ENCODE data around the gene SLC44A1. TPM values are rescaled to one million over a fixed set of nuclear protein-coding genes. Genes with fewer than 3 reads are reported as not detected.
A peak's percentile ranks its signal among the peaks of the same experiment; 100 is the strongest.

The SLC44A1 gene
- total RNA-seq, 2 donors from 2014 or later, result 22.2 to 27.1 TPM

DNA sequence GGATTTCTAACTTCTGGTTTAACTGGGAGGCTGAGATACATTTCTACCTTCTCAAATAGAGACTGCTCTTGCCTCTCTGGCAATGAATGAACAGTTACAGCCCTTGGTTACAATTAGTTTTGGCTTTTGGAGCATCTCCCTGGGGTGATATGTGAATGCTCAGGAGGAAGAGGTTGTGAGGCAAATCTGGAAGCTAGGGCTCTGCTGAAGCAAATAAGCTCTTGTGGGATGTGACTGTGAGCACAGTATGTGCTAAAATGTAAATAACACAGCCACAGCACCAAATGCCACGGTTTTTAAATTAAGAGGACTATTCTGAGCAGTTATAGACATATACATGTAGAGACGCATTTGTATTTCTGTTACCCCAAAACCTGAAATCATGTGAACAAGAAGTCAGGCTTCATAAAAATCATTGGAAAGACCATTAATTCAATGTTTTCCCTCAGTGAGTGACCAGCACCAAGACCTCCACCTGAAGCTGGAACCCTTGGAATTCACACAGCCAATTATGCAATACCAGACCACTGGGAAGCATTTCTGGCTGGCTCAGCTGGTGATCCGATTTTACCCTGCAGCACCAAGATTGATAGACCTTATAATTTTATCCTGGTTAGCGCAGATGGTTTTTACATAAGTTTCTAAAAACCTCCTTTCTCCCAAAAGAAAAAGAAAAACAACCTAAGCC, 3.0 kb upstream of the SLC44A1 start:
- DNase-seq (ENCODE audit: low spot score), result no peak
- WGBS, result 63% methylated on average over 4 of the region's 4 CpGs
- no peak overlapping the region for H3K27ac ChIP-seq
- H3K36me3 ChIP-seq, result no peaks in the 10 kb centered on the region
- no peak for TF ChIP-seq POLR2AphosphoS5 (IDR thresholded peaks at IDR 0.05)
- TF ChIP-seq, protein P1, sequence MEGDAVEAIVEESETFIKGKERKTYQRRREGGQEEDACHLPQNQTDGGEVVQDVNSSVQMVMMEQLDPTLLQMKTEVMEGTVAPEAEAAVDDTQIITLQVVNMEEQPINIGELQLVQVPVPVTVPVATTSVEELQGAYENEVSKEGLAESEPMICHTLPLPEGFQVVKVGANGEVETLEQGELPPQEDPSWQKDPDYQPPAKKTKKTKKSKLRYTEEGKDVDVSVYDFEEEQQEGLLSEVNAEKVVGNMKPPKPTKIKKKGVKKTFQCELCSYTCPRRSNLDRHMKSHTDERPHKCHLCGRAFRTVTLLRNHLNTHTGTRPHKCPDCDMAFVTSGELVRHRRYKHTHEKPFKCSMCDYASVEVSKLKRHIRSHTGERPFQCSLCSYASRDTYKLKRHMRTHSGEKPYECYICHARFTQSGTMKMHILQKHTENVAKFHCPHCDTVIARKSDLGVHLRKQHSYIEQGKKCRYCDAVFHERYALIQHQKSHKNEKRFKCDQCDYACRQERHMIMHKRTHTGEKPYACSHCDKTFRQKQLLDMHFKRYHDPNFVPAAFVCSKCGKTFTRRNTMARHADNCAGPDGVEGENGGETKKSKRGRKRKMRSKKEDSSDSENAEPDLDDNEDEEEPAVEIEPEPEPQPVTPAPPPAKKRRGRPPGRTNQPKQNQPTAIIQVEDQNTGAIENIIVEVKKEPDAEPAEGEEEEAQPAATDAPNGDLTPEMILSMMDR (IDR thresholded peaks at IDR 0.05), result no peak
- TF ChIP-seq POLR2A (IDR thresholded peaks at IDR 0.05), result no peak
- H3K27me3 ChIP-seq (replicated peaks; ENCODE audit: insufficient read depth), result no peaks in the 10 kb centered on the region
- intact Hi-C loops (cut with DNase I), result loop anchor here (5.0 to 10.0 kb wide), 3 partner anchors 34 to 314 kb away; partner anchors contain the start of gene ABCA1
- H3K4me3 ChIP-seq, result no peak overlapping the region
- H3K4me1 ChIP-seq (replicated peaks), result no peaks in the 10 kb centered on the region
- H3K9me3 ChIP-seq, result no peaks in the 10 kb centered on the region

DNA sequence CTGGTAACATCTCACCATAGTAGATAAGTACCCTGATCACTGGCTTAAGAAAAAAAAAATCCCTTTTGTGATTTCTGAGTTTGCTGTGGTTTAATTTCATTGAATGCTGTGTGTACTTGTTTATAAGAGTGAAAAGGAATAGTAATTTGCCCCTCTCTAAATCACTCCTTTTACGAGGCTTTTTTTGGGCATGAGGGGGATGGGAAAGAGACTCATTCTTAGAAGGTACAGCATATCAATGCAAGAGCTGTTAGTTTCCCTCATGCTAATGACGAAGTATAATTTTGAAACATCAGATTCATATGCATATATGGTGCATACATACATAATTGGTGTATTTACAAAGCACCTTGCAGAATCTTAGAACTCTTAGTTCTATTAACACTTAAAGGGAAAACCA, 2.4 kb upstream of the SLC44A1 start:
- Histone ChIP-seq H3K27me3 (replicated peaks; ENCODE audit: insufficient read depth) (no peaks in the 10 kb centered on the region), H3K4me1 (replicated peaks) (no peaks in the 10 kb centered on the region), H3K27ac (no peak overlapping the region), H3K4me3 (no peak overlapping the region), H3K36me3 (no peaks in the 10 kb centered on the region), H3K9me3 (no peaks in the 10 kb centered on the region)
- intact Hi-C loops (cut with DNase I), result loop anchor here (5.0 to 10.0 kb wide), 3 partner anchors 35 to 315 kb away; partner anchors contain the start of gene ABCA1
- 46% methylated on average over 2 of the region's 2 CpGs for WGBS
- no peak for DNase-seq (ENCODE audit: low spot score)
- no peak for TF ChIP-seq POLR2A (IDR thresholded peaks at IDR 0.05)

DNA sequence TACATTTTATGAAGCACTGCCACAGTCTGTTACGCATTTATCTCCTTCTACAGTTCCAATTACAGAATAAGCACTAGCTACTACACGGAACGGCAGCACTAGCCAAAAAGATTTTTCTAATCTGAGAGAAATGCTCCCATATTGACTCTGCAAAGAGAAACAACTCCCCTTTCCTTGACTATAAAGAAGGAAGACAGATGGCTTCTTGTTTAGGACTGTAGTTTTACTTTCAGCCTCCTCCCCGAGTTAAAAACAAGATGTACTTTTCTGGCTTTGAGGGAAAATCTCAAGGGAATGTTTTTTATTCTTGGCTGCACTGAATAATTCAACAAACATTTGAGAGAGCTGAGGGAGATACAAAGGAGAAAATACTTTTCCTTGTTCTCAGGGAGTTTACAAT, 1.9 kb upstream of the SLC44A1 start:
- Histone ChIP-seq H3K4me1 (replicated peaks) (no peaks in the 10 kb centered on the region), H3K4me3 (no peak overlapping the region), H3K9me3 (no peaks in the 10 kb centered on the region), H3K27me3 (replicated peaks; ENCODE audit: insufficient read depth) (no peaks in the 10 kb centered on the region), H3K36me3 (no peaks in the 10 kb centered on the region), H3K27ac (peak overlapping the region in 1 of 2 donors; percentile 11)
- WGBS, result 15% methylated on average over 4 of the region's 4 CpGs
- intact Hi-C loops (cut with DNase I), result loop anchor here (5.0 to 10.0 kb wide), 3 partner anchors 35 to 315 kb away; partner anchors contain the start of gene ABCA1
- TF ChIP-seq, protein P1 (IDR thresholded peaks at IDR 0.05), result no peak
- no peak for TF ChIP-seq POLR2AphosphoS5 (IDR thresholded peaks at IDR 0.05)
- no peak for TF ChIP-seq POLR2A (IDR thresholded peaks at IDR 0.05)
- no peak for DNase-seq (ENCODE audit: low spot score)

DNA sequence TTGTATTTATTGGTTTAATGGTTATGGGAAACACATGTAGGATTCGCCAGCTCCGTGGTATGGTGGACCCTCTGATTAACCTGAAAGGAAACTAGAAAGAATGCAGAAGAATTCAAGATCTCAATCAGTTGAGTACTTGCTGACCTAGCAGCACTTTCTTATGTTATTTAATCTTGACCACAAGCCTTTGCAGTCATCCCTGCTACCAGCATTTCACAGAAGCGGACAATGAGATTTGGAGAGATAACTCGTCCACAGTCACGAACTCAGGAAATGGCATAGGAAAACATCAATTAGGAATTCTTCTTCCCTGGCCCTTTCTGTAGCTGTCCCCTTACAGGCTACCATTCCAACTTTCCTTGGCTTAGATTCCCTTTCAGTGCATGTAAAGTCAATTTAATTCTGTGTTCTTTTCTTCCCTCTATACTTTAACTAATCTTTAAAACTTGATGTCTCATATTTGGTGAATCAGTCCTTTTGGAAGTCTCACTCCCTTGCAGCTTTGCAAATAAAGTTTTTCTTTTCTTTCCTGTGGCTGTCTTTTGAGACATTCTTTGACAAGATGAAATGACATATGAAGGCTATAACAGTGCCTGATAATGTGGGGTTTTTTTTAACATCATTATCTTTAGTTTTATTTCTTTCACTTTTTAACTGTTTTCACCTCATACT, 1.3 kb upstream of the SLC44A1 start:
- H3K27me3 ChIP-seq (replicated peaks; ENCODE audit: insufficient read depth), result no peaks in the 10 kb centered on the region
- peak overlapping the region in 1 of 2 donors; percentile 11 for H3K27ac ChIP-seq
- TF ChIP-seq, protein P1 (IDR thresholded peaks at IDR 0.05), result no peak
- no peak for DNase-seq (ENCODE audit: low spot score)
- no peaks in the 10 kb centered on the region for H3K4me1 ChIP-seq (replicated peaks)
- intact Hi-C loops (cut with DNase I), result loop anchor here (5.0 to 10.0 kb wide), 3 partner anchors 36 to 316 kb away; partner anchors contain the start of gene ABCA1
- no peak overlapping the region for H3K4me3 ChIP-seq
- H3K9me3 ChIP-seq, result no peaks in the 10 kb centered on the region
- WGBS, result 35% methylated on average over 5 of the region's 5 CpGs
- no peaks in the 10 kb centered on the region for H3K36me3 ChIP-seq

DNA sequence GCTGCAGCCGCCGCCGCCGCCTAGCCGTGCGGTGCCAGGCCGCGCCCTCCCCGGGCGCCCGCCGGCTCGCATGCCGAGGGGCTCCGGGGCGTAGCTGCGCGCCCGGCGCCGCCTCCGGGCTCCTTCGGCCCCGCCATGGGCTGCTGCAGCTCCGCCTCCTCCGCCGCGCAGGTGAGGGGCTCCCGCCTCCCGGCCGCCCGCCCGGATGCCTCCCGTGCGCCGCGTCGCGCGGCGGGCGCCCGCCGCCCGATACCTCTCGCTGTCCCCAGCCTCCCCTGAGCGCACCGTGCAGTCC, 230 bp downstream of the SLC44A1 start:
- intact Hi-C loops (cut with DNase I), result loop anchor here (5.0 to 10.0 kb wide), 3 partner anchors 37 to 317 kb away; partner anchors contain the start of gene ABCA1
- TF ChIP-seq POLR2A (IDR thresholded peaks at IDR 0.05) (no peak), POLR2AphosphoS5 (IDR thresholded peaks at IDR 0.05) (no peak)
- DNase-seq (ENCODE audit: low spot score), result no peak
- WGBS, result 0% methylated on average over 33 of the region's 48 CpGs
- Histone ChIP-seq H3K27me3 (replicated peaks; ENCODE audit: insufficient read depth) (no peaks in the 10 kb centered on the region), H3K9me3 (no peaks in the 10 kb centered on the region), H3K4me1 (replicated peaks) (no peaks in the 10 kb centered on the region), H3K27ac (peak overlapping the region; percentile 85 to 88), H3K36me3 (no peaks in the 10 kb centered on the region), H3K4me3 (peak overlapping the region; percentile 60 to 81)
